ENCODE results near the gene AK6.
A peak's percentile ranks its signal among the peaks of the same experiment; 100 is the strongest.
"Not testable (repeated sequence)": the region's sequence is repeated elsewhere in the genome, so short reads cannot be mapped to it uniquely, and the experiment has no call there.

The AK6 gene

DNA sequence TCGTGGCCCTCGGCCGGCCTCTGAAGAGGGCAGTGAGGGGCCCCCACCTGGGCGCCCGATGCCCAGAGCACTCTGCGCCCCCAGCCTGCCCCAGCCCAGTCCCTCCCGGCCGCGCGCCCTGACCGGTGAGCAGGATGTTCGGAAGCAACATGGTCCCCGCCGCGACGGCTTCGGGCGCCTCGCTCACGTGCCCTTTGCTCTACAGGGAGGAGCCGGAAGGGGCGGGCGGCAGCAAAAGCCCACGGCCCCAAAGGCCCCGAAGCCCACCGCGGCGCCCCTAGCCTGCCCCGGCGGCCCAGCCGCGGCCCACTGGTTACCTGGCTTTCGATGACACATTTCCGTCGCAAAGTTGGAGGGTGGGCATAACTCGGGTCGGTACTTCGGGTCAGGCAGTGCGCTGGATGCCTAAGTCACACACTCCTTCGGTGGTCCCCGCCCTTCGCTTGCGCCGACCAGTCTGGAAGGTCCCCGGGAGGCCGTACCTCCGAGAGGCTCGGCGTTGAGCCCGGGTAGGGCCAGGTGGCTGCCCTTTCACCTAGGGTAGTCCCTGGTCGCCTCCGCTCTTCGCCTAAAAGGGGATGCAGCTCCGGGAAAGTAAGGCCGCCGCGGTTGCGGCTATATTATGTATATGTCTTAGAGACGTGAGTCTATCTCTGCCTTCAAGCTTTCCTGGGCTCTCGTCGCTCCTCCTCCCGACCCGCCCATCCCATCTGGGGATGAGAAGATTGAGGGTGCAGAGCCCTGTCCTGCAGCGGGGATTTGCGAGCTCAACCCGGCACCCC, at the start of gene AK6, which contains the start of the genes RAD17 and TAF9:
TSS of gene AK6 (minus strand) at position 181 of the 782 bp plus-strand sequence. CDS start at position 151, 30 bp downstream.
TSS of gene RAD17 (plus strand) at position 479 of the 782 bp plus-strand sequence. CDS start 2,391 bp downstream, outside the sequence.
TSS of gene TAF9 (minus strand) at position 181 of the 782 bp plus-strand sequence. CDS start 3,783 bp downstream, outside the sequence.
- peak; percentile 95 for DNase-seq

DNA sequence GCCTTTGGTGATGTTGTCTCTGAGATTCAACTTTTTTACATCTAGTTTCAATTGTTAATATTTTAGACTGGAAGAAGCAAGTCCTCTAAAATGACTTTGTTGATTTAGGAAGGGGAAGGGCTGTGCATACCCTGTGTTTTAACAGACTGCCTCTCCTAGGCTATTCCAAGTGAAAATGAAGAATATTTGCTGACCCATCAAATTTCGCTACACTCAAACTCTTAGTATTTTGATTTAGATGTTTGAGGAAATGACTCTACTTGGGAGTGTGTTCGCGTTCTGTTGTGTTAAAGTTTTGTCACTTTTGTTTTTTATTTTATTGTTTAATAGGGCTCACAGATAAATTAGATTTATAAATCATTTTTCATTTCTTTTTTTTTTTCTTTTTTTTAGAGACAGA, 49.2 kb upstream of the AK6 start:
- DNase-seq = no peak

DNA sequence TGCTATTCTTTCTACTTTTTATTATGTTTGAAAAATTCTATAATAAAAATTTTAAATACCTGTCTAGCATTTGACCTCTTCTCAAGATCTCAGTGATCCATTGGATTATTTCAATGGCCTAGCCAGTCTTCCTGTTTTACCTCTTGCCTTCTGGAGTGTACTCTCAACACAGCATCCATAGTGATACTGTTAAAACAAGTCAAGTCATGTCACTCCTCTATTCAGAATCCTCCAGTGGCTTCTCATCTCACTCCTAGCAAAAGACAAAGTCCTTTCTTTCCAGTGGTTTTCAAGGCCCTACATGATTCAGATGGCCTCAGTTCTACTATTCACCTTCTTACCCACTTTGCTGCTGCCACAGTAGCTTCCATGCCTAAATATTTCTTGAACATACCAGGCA, 47.4 kb upstream of the AK6 start:
- DNase-seq = no peak

DNA sequence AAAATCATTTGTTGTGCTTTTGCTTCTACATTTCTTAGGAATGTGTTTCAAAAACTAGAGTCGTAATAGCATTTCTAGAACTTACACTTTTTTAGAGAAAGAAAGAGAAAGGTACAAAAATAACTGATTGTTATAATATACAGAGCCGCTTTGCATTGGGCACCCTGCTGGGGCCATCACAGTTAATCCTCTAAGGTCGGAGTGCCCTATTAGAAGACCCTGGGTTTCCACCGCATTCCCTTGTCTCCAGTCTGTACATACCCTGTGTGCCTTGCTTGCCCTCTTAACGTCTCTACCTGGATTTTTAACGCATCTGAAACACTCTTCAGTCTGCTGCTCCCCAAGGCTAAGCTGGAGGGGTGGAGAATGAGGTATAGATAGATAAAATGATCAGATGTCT, 46.9 kb upstream of the AK6 start:
- no peak for DNase-seq

DNA sequence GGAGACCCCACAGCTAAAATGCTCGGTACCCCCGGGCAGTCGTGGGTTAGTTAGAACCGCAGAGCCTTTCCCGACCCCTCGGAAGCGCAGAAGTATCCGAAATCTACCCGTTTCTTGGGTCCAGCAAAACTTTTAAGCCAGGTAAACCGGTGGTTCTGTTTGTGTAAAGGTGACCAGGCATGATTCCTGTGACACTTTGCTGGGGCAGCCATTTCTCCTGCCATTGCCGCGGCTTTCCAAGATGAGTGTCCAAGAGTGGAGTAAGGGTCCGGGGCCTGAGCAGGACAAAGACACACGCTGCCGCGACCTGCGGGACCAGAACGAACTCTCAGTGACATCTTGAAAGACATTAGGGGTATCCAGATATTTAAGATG, 46.3 kb upstream of the AK6 start:
- DNase-seq = no peak

DNA sequence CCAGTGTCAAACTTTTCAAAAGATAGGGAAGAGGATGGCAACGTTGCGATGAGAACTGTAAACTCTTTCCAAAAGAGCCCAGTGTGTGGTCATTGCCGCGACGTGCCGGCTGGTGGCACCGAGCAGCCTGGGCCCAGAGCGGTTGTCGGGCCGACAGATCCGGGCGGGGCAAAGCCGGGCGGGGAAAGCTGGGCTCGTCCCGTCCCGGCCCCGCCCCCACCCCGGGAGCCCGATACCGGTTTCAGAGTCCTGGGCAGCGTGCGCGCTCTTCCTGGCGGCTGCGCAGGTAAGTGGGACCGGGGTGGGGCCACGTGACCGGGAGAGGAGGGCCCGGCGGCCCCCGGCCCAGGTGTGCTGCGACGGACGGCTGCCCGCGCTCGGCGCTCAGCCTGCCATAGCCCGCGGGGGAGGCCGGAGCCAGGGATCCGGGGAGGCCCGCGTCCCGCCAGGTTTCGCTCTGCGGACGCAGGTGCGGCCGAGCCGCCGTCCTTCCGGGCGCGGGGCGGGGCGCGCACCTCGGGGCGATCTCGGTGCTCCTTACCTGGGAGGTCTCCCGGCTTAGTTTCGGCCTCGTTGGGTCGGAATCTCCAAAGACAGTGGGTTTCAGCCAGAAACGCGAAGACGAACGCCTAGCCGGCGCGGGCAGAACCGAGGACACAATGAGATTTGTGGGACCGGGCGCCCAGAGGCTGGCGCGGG, 45.7 kb upstream of the AK6 start, which contains the start of gene MARVELD2:
TSS of gene MARVELD2 (plus strand) at position 232 of the 699 bp plus-strand sequence. CDS start 4,270 bp downstream, outside the sequence.
- DNase-seq = peak; percentile 44

DNA sequence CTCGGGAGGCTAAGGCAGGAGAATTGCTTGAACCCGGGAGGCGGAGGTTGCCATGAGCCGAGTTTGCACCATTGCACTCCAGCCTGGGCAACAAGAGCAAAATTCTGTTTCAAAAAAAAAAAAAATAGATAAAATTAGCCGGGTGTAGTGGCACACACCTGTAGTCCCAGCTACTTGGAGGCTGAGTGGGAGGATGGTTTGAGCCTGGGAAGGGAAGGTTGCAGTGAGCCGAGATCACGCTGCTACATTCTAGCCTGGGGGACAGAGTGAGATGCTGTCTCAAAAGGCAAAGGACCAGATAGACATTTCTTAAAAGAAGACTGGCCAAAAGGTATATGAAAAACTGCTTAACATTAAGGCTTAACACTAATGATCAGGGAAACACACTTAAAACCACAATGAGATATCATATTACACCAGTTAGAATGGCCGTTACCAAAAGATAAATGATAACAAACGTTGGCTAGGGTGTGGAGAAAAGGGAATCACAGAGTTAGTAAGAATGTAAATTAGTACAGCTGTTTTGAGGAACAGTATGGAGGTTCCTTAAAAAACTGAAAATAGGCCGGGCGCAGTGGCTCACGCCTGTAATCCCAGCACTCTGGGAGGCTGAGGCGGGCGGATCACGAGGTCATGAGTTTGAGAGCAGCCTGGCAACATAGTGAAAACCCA, 35.5 kb upstream of the AK6 start:
- no peak for DNase-seq

DNA sequence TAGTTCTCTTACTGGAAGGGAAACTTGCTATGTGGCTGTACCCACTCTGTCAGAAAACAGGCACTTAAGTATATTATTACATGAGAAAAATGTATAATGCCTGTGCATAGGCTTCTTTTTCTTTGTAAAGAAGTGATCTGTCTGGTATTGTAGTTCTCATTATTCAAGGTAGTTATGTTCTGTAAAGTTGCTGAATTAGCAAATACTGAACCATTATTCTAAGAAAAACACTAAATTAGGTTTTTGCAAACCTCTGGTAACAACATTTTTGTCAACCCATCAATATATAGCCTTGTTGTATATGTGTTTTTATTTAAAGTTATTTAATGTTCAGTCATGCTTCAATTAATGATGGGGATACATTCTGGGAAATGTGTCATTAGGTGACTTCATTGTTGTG, 9.1 kb upstream of the AK6 start:
- no peak for DNase-seq

DNA sequence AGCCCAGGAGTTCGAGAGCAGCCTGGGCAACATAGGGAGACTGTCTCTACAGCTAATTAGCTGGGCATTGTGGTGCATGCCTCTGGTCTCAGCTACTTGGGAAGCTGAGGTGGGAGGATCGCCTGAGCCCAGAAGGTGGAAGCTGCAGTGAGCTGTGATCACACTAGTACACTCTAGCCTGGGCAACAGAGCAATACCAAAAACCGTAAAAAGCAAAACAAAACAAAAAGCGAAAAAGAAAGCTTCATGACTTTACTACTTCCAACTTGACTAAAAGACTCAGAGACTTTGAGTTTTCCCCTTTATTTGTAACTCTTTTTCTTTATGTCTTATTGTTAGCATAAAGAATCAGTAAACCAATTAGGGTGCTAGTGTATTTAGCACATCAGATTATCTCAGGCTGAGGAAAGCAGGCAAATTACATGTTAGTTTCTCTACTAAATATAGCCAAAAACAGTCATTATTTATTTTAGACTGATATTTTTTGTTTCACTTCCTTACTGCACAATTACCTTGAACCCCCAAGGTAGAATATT, 5.7 kb upstream of the AK6 start:
- DNase-seq = no peak

DNA sequence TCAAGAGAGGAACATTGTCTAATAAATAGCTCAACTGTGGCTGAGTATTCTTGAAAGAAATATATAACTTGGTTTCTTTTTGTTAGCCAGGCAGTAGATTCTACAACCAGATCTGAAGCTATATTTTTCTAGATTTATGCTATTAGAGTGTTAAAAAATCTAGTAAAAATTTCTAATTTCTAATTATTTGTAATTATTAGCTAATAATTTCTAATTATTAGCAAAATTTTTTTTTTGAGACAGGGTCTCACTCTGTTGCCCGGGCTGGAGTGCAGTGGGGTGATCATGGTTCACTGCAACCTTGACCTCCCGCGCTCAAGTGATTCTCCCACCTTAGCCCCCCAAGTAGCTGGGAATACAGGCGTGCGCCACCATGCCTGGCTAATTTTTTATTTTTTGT, 3.1 kb upstream of the AK6 start:
- no peak for DNase-seq

DNA sequence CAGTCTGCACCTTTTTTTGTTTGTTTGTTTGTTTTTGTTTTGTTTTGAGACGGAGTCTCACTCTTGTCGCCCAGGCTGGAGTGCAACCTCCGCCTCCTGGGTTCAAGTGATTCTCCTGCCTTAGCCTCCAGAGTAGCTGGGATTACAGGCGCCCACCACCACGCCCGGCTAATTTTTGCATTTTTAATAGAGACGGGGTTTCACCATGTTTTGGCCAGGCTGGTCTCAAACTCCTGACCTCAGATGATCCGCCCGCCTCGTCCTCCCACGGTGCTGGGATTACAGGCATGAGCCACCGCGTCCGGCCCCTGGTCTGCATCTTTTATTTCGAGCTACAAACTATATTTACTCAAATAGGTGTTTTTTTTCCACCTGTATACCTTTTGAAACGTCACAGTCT, 1.0 kb upstream of the AK6 start:
- DNase-seq = not testable (repeated sequence)

DNA sequence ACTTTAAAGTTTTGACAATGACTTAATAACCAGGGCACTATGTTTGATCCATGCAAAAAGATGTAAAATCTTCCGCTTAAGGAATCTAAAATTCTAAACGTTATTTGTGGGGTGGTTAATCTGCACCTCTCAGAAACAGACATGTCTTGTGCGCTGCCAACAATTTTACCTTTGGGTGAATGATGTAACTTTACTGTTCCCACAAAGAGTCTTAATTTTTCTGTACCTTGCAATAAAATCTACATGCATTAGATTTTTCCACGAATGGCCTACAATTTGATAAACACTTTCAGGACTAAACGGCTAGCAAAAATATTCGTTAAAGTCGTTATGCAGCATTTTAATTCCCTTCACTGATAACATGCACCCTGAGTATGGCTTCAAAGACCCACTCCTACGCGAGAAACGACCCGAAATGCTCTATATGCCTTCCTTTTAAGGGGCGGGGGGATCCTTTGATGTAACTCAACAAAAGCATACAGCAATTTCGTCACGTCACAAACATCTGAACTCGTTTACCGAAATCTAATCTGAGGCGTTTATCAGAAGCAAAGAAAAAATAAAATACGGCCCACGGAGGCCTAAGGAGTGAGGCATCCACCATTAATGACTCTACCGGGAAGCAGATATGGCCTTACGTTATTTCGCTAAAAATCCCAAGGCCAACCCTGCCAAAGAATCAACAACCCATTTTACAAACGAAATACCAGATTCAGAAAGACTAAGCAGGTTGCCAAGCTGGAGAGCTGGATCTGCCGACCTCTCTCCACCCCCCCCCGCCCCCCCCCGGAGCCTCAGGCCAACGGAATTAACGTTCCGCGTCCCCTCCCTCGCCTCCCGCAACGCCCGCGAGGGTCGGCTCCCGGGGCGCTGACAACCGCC, 621 bp downstream of the AK6 start:
- DNase-seq = no peak

DNA sequence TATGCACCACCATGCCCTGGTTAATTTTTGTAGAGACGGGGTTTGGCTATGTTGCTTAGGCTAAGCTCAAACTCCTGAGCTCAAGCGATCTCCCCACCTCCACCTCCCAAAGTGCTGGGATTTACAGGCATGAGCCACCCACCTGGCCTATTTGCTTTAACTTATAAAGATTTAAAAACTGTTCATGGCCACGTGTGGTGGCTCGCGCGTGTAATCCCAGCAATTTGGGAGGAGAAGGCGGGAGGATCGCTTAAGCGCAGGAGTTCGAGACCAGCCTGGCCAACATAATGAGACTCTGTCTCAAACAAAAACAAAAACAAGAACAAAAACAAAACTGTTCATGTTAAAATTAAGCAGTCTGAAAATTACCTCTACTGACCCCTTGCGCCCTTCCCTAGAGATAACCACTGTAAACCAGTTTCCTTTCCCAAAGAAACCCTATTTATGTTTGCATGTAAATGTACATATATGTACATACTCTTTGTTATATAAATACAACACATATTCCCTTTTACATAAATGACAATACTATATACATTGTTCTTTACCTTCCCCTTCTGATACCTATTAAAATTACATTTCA, 1.5 kb downstream of the AK6 start:
- no peak for DNase-seq

DNA sequence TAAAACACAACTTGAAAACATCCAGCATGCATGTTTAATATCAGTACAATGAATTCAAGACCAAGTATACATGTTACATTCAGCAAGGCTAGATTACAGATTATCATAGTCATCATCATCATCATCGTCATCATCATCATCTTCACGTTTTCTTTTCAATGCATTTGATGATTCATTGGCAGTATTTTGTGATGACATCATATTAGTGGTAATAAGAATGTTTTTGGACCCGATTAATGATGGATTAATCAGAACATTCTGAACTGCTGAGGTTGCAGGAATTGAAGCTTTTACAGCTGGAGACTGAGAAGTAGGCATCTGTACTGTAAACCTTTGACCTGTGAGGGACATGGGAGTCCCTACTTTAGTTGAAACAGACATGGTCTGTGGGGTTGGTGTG, 4.5 kb downstream of the AK6 start:
- DNase-seq = no peak

DNA sequence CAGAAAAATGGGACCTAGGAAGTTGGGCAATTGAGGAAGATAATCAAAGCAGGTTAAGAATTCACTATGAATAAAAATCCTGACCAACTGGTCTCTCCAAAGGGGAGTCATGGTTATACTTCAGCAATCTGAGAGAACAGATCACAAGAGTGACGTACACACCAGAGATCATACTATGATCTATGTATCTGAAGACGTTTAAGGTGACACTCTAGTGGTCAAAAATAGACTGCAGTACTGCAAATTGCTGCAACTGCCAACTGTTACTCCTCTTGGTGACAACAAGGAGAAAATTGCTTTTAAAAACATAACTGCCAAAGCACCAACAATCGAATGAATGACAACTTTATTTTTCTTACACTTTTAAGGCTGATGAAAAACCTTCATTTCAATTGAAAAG, 4.9 kb downstream of the AK6 start:
- no peak for DNase-seq

DNA sequence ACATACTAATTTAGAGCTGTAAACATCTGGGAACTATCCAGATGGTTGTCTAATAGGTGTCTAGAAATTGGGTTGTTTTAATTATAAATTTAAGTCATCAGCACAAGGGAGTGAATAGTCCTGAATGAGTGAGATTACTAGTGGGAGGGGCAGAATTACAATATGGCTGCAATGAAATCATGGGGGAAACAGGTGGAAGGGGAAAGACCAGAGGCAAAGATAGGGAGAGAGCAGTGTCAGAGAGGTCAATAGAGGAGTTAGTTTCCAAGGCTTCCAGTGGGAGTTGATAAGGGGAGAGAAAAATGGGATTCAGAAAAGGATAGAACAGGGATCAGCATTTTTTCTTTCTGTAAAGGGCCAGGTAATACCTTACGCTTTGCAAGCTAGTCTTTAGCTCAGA, 8.9 kb downstream of the AK6 start:
- no peak for DNase-seq

DNA sequence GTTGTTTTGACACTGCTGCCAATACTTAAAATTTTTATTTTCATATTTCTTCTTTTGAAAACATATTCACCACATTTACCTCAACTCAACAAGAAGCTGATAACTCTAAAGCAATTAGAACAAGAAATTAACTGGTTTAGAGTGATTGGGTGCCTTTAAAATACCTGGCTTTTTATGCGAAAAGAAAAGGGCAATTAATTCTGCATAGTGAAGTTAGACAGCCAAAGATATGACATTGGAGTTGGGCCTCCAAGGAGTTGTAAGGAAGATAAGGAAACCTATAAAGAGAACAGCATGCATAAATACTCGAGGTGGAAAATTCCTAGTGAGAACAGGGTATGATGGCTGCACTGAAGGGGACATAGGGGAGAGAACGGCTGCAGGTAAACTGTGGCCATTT, 9.6 kb downstream of the AK6 start:
- no peak for DNase-seq

DNA sequence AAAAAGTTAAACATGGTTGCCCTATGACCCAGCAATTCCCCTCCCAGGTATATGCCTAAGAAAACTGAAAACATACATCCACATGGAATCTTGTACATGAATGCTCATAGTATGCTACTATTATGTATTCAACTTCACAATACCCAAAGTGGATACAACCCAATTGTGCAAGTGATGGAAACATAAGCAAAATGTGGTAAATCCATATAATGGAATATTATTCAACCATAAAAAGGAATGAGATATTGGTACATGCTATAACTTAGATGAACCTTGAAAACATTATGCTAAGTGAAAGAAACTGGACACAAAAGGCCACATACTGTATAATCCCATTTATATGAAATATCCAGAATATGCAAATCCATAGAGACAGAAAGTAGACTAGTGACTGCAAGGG, 18.7 kb downstream of the AK6 start:
- no peak for DNase-seq

DNA sequence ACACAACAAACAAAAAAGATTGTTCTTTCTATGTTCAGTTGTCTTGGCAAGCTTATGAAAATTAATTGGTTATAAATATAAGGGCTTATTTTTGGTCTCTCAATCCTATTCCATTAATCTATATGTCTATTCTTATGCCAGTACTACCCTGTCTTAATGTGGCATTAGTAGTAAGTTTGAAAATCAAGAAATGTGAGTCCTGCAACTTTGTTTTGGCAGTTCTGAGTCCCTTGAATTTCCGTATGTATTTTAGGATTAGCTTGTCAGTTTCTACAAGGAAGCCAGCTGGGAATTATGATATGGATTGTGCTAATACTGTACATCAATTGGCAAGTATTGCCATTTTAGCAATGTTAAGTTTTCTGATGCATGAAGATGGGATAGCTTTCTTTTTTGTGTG, 26.2 kb downstream of the AK6 start:
- no peak for DNase-seq

DNA sequence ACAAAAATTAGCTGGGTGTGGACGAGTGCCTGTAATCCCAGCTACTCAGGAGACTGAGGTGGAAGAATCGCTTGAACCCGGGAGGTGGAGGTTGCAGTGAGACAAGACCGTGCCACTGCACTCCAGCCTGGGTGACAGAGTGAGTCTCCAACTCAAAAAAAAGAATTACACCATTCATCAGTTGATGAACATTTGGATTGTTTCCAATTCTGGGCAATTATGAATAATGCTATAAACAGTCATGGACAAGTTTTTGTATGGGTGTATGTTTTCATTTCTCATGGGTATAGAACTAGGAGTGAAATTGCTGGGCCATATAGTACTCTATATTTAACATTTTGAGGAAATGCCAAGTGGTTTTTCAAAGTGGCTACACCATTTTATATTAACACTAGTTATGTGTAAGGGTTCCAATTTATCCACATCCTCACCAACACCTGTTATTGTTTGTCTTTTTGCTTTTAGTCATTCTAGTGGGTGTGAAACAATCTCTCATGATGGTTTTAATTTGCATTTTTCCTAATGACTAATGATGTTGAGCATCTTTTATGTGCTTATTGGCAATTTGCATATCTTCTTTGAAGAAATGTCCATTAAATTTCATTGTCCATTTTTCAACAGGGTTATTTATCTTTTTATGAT, 27.7 kb downstream of the AK6 start:
- no peak for DNase-seq

DNA sequence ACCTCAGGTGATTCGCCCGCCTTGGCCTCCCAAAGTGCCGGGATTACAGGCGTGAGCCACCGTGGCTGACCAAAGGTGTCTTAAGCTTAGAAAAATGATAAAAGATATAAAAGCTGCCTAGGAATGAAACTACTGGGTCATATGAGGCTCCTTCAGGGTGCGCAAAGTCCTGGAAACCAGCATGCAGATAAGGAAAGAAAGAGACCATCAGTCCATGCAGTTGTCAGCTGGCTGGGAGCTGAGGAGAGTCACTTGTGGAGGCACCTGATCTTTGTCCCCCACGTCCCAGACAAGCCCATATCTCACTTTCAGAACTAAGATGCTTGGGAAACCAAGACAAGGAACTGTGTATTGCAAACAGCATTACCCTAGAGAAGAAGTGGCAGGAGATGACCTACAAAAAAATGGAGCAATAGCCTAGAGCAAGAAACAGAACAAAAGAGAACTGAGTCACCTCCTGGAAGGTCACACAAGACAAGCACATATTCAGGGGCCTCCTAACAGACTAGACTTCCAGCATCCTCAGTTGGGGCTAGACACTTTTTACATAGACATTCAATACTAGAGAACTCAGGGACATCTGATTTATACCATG, 33.9 kb downstream of the AK6 start:
- DNase-seq = no peak

Data from left hindlimb (tissue), 1 donor.